Activated CD8-positive, alpha-beta memory T cell treated with anti-CD3 and anti-CD28 coated beads, Interleukin-2, amount 50 U/mL, for 4 hours (primary cell): ENCODE results near the gene ABCF2.

ENCODE experiments used
- DNase-seq: peaks from one replicate; pipeline ENCODE4 v3.0.0-alpha.2; 2020

Gene ABCF2

GRCh38 chr7:151215396-151215795 lies 11.6 kb downstream of the ABCF2 start:
- no peak for DNase-seq

GRCh38 chr7:151213826-151214225 lies 13.2 kb downstream of the ABCF2 start:
- no peak for DNase-seq

GRCh38 chr7:151212626-151213025 lies 14.4 kb downstream of the ABCF2 start:
- no peak for DNase-seq

GRCh38 chr7:151211155-151211772 lies 15.7 kb downstream of the ABCF2 start:
- DNase-seq, result no peak

- DNase-seq, result no peak
Measured at GRCh38 chr7:151210087-151210854, 16.7 kb downstream of the ABCF2 start, which contains the start of gene H2BK1. Gene H2BK1 (minus strand): TSS chr7:151210488. CDS start chr7:151210318, 170 bp downstream.

GRCh38 chr7:151209588-151209987 lies 17.4 kb downstream of the ABCF2 start:
- DNase-seq, result no peak

- no peak for DNase-seq
Measured at GRCh38 chr7:151208253-151208862, 18.6 kb downstream of the ABCF2 start.

GRCh38 chr7:151207804-151208203 lies 19.2 kb downstream of the ABCF2 start:
- no peak for DNase-seq

- DNase-seq, result no peak
Measured at GRCh38 chr7:151207315-151207714, 19.7 kb downstream of the ABCF2 start.

GRCh38 chr7:151206914-151207313 lies 20.1 kb downstream of the ABCF2 start:
- no peak for DNase-seq

GRCh38 chr7:151205730-151206129 lies 21.3 kb downstream of the ABCF2 start:
- no peak for DNase-seq

GRCh38 chr7:151204383-151205032 lies 22.5 kb downstream of the ABCF2 start:
- DNase-seq, result no peak

GRCh38 chr7:151202836-151203235 lies 24.2 kb downstream of the ABCF2 start:
- no peak for DNase-seq

- DNase-seq, result no peak
Measured at GRCh38 chr7:151201751-151202150, 25.3 kb downstream of the ABCF2 start.

GRCh38 chr7:151201344-151201743 lies 25.7 kb downstream of the ABCF2 start:
- DNase-seq, result no peak

- DNase-seq, result no peak
Measured at GRCh38 chr7:151198945-151199848, 27.8 kb downstream of the ABCF2 start.

- DNase-seq, result no peak
Measured at GRCh38 chr7:151197932-151198331, 29.1 kb downstream of the ABCF2 start.

- no peak for DNase-seq
Measured at GRCh38 chr7:151195616-151196450, 31.2 kb downstream of the ABCF2 start.

GRCh38 chr7:151194188-151194587 lies 32.8 kb downstream of the ABCF2 start:
- DNase-seq, result no peak

GRCh38 chr7:151193203-151193978 lies 33.6 kb downstream of the ABCF2 start:
- DNase-seq, result no peak
